NCI-H446 (cell line): ENCODE data around the gene YY1.
"Not testable (repeated sequence)": the region's sequence is repeated elsewhere in the genome, so short reads cannot be mapped to it uniquely, and the experiment has no call there.

Experiments
- DNase-seq, 2 experiments: peaks; one replicate each; lab custom pipeline; 2025; lab: John Stamatoyannopoulos, UW

YY1 gene

DNA sequence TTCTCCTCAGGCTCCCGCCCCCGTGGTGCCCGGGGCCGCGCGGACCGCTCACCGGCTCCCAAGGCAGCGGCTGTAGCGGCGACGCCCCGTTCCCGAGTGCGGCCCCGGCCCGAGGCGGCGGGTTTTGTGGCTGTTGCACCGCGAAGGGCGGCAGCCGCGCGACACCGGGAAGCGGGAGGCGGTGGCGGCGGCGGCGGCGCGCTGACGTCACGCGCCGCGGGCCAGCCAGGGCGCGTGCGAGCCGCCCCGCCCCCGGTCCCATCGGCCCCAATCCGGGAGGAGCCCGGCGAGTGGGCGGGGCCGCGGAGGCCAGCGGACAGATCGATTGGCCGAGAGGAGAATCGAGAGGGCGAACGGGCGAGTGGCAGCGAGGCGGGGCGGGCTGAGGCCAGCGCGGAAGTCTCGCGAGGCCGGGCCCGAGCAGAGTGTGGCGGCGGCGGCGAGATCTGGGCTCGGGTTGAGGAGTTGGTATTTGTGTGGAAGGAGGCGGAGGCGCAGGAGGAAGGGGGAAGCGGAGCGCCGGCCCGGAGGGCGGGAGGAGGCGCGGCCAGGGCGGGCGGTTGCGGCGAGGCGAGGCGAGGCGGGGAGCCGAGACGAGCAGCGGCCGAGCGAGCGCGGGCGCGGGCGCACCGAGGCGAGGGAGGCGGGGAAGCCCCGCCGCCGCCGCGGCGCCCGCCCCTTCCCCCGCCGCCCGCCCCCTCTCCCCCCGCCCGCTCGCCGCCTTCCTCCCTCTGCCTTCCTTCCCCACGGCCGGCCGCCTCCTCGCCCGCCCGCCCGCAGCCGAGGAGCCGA lies at the start of gene YY1:
Gene YY1 (plus strand): TSS at position 726 of the 792 bp plus-strand sequence. CDS start 101 bp downstream, outside the sequence.
- DNase-seq, result peak; percentile 95 to 100

DNA sequence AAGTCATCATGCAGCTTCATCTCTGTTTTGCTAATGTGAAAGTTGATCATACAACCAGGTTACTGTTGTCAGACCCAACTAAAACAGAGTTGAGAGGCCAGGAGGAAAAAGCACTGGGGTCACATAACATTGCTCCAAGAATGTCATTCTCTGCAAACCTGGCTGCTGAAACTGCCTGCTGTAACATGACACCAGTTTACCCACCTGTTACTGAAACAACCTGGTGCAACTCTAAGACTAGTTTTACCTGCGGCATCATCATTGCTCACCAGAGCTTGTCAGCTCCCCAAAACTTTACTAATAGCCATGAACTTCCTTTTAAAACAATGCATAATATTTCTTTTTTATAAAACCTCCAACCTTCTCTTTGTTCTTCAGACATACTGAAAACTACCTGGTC lies 48.8 kb upstream of the YY1 start:
- DNase-seq, result no peak

DNA sequence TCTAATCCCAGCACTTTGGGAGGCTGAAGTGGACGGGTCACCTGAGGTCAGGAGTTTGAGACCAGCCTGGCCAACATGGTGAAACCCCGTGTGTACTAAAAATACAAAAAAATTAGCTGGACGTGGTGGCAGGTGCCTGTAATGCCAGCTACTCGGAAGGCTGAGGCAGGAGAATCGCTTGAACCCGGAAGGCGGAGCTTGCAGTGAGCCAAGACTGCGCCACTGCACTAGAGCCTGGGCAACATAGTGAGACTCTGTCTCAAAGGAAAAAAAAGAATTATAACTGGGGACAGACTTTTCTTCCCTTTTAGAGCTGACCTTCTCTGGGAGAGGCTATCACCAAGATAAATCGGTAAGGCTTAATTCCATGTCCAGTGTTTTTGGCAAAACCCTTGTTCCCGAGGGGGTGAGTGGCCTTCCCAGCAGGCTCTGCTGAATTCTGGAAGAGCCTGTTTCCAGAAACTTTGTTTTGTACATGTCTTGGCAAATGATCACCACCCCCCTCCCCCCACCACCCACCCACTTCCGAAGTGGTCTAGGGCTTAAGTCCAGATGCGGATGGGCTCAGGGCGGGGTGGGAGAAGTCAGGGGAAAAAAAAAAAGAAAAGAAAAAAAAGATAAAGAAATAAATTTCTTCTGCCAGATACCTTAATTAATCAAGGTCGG lies 47.2 kb upstream of the YY1 start:
- no peak for DNase-seq

DNA sequence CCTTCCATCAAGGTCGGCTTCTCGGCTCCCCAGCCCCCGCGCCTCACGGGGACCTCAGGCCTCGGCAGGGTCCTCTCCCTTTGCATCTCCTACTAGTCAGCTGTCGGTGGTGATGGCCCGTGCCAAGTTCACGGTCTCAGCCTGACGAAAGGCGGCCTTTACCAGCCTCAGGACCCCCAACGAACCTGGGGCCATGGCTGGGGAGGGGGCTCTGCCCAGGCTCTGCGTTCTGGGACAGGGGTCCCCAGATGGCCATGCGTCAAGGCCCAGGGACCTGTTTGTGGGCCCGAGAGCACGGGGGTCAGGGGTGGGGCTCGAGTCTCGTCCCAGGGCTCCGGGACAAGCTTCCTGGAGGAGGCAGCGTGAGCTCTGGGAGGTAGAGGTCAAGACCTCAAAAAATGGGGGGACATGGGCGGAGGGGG lies 46.7 kb upstream of the YY1 start:
- peak in 1 of 2 experiments; percentile 38 for DNase-seq

DNA sequence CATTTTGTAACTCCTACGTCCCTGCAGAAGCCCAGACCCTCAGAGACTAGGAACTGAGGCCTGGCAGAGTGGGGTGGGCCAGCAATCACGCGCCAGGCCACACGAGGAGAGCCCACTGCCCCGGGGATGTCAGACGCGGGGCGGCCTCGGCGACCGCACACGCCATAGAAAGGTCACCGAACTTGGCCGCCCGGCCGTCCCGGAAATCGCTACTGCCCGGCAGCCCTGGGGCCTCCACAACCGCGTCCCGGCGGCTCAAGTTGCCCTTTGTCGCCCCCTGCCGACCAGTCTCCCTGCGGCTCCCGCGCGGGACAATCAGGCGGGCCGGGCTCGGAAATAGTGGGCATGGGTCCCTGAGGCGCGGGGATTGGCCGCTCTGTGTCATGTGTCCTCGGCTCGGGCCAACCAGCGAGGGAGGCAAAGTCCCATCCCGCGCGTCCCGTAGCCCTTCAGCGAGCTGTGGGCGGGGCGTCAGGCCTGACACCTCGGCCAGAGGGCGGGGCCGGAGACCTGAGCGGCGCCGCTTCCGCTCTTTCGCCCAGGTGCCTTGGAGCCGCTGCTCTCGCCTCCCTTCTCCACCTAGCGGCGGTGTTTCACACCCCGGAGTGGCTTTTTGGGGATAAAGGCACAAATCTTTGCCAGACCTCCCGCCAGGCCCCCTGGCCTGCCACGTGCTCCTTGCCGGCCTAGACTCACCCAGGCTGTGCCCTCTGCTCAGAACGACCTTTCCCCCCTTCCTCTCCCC lies 46.1 kb upstream of the YY1 start:
- peak; percentile 98 to 100 for DNase-seq

DNA sequence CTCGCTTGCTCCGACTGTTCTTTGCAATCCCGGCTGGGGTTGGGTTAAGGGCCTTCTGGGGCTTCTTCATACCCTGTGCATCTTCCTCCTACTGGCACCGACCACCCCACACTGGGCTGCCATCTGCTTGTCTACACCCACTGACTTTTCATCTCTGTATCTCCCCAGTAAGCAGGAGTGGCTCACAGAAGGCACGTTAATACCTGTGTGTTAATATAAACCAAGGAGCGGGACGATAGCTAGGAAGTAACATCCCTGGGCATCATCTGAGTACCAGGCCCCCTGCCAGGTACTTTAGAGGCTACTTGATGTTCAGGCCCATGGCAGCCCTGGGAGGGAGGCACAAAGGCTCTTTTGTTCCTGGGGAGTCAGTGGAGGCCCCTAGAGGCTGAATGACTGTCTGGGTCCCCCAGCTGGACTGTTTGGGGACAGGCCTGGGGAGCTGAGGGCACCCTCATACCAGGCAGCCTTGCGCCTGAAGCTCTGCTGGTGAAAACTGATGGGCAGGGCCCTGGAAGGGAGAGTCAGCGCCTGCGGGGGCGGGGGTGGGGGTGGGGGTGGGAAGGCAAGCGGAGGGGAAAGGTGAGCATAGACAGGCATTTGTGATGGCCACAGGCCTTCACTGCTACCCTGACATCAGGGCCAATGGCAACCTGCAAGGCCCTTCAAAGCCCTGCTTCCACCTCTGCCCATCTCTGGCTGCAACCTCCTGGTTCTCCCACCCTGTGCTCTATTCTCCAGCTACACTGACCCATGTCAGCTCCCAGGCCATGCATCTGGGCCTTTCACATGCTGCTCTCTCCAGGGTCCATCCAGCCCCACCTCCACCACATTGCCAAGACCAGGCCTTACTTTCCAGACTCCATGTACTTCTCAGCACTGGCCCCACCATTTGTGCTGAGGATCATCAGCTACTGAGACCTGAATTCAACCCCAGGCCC lies 45.3 kb upstream of the YY1 start:
- DNase-seq, result no peak

DNA sequence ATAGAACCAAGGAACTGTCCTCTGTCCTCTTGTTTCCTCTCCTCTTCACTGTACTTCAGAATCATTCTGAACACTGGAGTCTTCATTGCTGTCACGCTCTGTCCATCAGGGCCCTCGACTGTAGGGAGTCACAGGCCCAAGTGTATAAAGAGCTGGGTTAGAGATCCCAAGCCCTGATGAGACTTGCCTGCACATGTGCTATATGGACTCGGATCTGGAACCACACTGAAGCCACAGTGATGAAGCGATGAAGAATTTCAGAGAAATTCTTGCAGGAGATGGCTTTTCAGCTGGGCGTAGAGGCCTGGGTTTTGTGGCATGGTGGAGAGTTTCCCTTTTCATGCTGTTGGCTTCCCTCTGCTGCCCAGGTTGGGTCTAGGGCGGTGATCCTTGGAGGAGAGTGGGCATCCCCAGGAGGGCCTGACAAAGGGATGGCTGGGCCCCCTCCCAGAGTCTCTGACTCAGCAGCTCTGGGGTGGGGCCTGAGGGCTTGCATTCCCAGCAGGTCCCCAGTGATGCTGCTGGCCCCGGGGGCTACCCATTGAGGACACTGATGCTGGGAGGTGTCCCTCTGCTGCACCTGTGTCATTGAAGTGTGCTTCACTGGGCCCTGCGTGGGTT lies 39.6 kb upstream of the YY1 start:
- no peak for DNase-seq

DNA sequence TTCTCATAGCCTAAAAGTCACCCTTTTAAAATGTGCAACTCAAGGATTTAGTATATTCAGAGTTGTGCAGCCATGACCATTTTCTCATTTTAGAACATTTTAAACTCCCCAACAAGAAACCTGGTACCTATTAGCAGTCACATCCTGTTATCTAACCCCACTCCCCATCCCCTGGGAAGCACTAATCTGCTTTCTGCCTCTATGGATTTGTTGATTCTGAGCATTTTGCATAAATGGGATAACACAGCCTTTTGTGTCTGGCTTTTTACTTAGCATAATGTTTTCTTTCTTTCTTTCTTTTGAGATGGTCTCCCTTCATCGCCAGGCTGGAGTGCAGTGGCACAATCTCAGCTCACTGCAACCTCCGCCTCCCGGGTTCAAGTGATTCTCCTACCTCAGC lies 38.6 kb upstream of the YY1 start:
- DNase-seq, result no peak

DNA sequence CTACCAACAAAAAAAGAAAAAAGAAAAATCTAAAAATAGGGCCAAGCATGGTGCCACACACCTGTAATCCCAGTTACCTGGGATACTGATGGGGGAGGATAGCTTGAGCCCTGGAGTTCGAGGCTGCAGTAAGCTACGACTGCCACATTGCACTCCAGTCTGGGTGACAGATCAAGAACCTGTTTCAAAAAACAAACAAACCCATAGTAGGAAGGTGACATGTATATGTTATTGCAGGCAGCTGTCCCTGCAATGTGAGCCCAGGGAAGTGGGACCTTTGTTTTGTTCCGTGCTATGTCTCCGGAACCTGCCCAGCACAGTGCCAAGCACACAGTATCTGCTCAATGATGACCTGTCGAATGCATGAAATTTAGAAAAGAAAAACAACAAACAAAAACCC lies 37.2 kb upstream of the YY1 start:
- no peak for DNase-seq

DNA sequence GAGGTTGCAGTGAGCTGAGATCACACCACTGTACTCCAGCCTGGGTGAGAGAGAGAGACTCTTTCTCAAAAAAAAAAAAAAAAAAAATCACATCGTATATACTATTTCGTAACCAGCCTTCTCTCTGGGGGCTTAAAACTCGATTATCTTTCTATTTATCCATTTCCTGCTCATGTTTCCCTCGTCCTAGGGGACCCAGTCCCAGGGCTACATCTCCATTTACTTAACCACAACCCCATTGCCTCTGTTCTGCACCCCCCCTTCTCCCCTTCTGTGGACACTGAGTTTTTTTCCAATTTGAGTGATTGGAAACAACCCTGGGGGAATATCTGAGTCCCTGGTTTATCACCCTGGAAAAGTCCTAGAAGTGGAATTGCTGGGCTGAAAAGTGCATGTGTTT lies 36.2 kb upstream of the YY1 start:
- no peak for DNase-seq

DNA sequence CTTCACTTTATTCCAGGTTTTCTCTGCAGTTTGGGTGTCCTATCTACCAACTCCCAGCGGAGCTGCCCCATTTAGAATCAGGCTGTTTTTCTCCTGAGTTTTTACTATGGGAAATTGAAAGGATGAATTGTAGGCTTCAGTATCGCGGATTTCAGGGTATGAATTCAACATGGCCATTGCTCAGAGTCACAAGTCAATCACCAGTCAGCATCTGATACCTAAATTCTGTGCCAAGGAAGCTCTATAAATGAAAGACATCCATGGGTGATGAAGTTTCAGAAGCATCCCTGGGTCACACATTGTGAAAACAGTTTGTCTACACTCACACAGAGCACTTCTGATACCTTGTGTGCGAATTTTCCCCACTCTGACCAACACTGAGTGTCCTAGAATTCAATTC lies 35.8 kb upstream of the YY1 start:
- DNase-seq, result no peak

DNA sequence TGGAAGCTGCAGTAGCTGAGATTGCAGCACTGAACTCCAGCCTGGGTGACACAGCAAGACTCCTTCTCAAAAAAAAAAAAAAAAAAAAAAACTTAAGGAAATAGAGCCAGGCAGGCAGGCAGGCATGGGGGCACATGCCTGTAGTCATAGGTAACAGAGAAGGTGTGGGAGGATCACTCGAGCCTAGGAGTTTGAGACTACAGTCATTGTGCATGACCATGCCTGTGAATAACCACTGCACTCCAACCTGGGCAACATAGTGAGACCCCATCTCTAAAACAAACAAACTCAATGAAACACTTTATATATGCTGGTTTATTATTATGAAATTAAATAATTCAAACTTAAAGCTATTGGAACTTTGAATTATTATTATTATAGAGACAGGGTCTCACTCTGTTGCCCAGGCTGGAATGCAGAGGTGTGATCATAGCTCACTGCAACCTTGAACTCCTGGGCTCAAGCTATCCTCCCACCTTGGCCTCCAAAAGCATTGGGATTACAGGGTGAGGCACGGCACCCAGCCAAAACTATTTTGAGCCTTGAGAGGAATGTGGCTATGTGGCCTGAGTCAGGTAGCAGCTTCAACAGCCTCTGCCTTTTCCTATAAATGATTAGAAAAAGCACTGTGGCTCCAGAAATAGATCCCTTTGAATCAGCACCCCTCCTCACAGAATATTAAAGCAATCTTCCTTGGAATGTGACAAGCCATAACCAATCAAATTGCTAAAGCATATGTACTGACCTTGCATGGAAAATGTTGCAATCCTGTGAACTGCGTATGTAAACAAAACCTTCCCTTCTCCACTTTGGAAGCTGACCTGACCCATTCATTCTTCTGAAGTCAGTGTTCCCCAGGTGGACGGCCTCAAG lies 34.7 kb upstream of the YY1 start:
- no peak for DNase-seq

DNA sequence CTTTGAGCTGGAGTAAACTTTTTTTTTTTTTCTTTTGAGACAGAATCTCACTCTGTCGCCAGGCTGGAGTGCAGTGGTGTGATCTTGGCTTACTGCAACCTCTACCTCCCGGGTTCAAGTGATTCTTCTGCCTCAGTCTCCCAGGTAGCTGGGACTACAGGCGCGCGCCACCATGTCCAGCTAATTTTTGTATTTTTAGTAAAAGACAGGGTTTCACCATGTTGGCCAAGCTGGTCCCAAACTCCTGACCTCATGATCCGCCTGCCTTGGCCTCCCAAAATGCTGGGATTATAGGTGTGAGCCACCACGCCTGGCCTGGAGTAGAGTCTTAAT lies 34.1 kb upstream of the YY1 start:
- not testable (repeated sequence) for DNase-seq

DNA sequence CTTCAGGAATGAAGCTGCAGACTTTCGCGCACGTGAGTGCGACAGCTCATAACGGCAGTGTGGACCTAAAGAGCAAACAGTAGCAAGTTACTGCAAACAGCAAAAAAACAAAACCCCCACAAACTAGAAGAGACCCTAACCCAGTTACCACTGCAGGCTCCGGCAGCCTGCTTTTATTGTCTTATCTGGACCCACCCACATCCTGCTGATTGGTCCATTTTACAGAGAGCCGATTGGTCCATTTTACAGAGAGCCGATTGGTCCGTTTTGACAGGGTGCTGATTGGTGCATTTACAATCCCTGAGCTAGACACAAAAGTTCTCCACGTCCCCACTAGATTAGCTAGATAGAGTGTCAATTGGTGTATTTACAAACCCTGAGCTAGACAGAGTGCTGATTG lies 31.4 kb upstream of the YY1 start:
- DNase-seq, result not testable (repeated sequence)

DNA sequence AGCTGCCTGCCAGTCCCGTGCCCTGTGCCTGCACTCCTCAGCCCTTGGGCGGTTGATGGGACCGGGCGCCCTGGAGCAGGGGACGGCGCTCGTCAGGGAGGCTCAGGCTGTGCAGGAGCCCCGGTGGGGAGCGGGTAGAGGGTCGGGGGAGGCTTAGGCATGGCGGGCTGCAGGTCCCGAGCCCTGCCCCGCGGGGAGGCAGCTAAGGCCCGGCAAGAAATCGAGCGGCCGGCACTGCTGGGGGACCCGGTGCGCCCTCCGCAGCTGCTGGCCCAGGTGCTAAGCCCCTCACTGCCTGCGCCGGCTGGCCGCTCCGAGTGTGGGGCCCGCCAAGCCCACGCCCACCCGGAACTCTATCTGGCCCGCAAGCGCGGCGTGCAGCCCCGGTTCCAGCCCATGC lies 30.8 kb upstream of the YY1 start:
- not testable (repeated sequence) for DNase-seq

DNA sequence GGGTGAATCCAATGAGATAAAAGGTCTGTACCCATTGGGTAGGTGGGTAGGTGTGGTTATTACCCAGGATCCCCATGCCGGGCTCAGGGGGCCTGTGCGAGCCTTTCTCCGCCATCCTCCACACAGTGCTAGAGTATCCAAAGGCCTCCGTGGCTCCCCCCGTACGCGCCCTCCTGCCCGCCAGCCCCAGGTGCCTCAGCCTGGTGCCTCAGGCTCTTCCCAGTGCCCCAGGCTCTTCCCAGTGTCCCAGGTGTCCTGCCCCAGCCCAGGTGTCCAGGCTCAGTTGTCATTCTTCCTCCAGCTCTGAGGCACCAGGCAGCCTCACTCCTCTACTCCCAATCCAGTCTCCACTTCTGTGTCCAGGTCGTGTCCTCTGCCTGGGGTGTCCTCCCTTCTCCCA lies 27.6 kb upstream of the YY1 start:
- DNase-seq, result no peak

DNA sequence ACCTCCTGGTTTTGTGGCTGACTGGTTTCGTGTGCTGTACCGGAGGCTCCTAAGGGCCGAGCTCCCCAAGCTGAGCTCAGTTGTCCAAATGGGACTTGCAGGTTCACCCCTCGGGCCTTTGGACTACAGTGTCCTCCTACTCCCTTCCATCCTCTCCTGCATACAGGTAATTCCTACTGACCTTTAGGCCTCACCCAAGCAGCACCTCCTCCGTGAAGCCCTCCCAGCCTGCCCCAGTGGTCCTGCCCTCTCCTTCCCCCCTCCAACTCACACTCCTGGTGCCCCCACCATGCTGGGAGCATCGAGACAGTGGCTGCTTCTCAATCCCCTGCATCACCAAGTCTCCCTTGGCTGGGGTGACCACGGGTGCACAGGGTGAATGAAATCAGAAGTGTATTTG lies 27.1 kb upstream of the YY1 start:
- no peak for DNase-seq

DNA sequence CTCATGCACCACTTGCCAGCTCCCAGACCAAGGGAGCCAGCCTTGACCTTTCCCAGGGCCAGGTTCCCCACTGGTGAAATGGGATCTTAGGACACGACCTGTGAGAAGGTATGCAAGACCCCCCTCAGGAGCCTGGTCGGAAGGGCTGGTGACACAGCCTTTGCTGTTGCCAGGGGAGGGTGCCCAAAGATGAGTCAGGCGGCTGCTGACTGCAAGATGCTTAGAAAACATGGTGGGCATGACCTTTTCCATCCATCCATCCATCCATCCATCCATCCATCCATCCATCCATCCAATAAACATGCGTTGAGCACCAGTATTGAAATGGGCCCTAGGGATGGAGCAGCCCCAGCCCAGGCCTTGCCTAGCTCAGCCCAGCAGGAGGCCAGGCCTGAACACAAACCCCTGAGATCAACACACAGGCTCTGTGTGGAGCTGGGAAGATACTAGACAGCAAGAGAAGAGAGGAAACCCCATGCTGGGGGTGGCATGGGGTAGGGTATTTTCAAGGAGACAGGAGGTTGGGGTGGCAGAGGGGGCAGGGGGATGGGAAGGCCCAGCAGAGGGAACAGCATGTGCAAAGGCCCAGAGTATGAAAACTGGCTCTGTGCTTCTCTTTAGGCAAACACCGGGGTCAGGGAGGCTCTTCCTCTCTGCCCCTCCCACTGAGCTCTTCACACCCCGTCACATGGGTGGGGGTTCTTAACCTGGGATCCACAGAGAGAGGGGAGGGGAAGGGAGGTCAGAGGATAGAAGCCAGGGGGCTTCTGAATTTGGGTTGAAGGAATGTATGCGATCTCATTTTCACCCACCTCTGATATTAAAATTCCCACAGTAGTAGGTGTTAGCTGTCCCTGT lies 26.2 kb upstream of the YY1 start:
- DNase-seq, result no peak

DNA sequence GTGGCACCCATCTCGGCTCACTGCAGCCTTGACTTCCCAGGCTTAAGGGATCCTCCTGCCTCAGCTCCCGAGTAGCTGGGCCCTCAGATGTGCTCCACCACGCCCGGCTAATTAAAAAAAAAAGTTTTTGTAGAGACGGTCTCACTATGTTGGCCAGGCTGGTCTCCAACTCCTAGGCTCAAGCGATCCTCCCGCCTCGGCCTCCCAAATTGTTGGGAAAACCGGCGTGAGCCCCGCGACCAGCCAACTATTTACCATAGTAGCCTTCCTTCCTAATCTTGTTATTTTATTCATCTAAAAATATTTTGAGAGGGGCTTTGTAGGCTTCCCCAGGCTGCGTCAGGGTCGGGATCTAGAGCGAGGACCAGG lies 25.4 kb upstream of the YY1 start:
- DNase-seq, result no peak
